Measurements from ENCODE around the gene ADAM23. TPM values are rescaled to one million over a fixed set of nuclear protein-coding genes. Genes with fewer than 3 reads are reported as not detected.

Gene ADAM23
- total and polyA plus RNA-seq, 2 experiments from 2014 or later = 11.8 to 15.9 TPM

DNA sequence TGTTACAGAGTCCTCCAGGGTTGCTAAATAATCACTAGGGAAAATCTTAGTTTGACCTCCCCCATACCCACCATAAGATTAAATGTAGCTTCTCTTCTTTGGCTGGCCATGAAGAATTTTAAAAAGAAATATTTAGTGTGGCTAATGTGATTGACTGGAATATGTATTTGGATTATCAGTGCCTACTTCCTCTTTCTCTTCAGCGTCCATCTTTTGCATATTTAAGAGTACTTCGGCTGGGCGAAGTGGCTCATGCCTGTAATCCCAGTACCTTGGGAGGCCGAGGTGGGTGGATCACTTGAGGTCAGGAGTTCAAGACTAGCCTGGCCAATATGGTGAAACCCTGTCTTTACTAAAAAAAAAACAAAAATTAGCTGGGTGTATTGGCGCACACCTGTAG lies 28.8 kb downstream of the ADAM23 start:
- H3K27ac Mint-ChIP-seq = no peak overlapping the region
- peaks cover 24% of the 10 kb centered on the region for H3K36me3 Mint-ChIP-seq (ENCODE audit: low read depth)
- no peak for DNase-seq (ENCODE audit: low spot score)
- Histone ChIP-seq H3K27me3 (ENCODE audit: insufficient read depth) (no peaks in the 10 kb centered on the region), H3K4me1 (ENCODE audit: insufficient read depth) (no peaks in the 10 kb centered on the region), H3K79me2 (replicated peaks; ENCODE audit: insufficient read depth) (no peaks in the 10 kb centered on the region), H4K20me1 (replicated peaks; ENCODE audit: insufficient read depth) (peaks cover 7% of the 10 kb centered on the region; the same call in 1 of the 2 replicates), H3K36me3 (ENCODE audit: insufficient read depth) (no peaks in the 10 kb centered on the region), H3F3A (replicated peaks; ENCODE audit: low read depth) (no peaks in the 10 kb centered on the region), H3K9me2 (ENCODE audit: insufficient read depth) (0 out of 2 replicates have a peak, but pooled peaks cover 2% of the 10 kb centered on the region), H2AFZ (no peak overlapping the region), H3K27ac (ENCODE audit: low read depth) (no peak overlapping the region), H3K4me2 (no peak overlapping the region), H3K4me3 (no peak overlapping the region)
- TF ChIP-seq, protein P1, sequence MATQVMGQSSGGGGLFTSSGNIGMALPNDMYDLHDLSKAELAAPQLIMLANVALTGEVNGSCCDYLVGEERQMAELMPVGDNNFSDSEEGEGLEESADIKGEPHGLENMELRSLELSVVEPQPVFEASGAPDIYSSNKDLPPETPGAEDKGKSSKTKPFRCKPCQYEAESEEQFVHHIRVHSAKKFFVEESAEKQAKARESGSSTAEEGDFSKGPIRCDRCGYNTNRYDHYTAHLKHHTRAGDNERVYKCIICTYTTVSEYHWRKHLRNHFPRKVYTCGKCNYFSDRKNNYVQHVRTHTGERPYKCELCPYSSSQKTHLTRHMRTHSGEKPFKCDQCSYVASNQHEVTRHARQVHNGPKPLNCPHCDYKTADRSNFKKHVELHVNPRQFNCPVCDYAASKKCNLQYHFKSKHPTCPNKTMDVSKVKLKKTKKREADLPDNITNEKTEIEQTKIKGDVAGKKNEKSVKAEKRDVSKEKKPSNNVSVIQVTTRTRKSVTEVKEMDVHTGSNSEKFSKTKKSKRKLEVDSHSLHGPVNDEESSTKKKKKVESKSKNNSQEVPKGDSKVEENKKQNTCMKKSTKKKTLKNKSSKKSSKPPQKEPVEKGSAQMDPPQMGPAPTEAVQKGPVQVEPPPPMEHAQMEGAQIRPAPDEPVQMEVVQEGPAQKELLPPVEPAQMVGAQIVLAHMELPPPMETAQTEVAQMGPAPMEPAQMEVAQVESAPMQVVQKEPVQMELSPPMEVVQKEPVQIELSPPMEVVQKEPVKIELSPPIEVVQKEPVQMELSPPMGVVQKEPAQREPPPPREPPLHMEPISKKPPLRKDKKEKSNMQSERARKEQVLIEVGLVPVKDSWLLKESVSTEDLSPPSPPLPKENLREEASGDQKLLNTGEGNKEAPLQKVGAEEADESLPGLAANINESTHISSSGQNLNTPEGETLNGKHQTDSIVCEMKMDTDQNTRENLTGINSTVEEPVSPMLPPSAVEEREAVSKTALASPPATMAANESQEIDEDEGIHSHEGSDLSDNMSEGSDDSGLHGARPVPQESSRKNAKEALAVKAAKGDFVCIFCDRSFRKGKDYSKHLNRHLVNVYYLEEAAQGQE (IDR thresholded peaks at IDR 0.05; ENCODE audit: unreplicated experiment) = no peak
- TF ChIP-seq POLR2AphosphoS5 (IDR thresholded peaks at IDR 0.05; ENCODE audit: low read depth) = no peak
- no peak for TF ChIP-seq CREB1 (CRISPR knock-in tag; IDR thresholded peaks at IDR 0.05; ENCODE audit: low read depth)
- TF ChIP-seq ZNF331 (CRISPR knock-in tag; IDR thresholded peaks at IDR 0.05; ENCODE audit: low read depth) = no peak
- no peak for TF ChIP-seq EZH2 (IDR thresholded peaks at IDR 0.05; ENCODE audit: low read depth, unreplicated experiment)
- no peak for TF ChIP-seq NANOG (IDR thresholded peaks at IDR 0.05; ENCODE audit: borderline replicate concordance)
- no peak for TF ChIP-seq ZNF462 (CRISPR knock-in tag; IDR thresholded peaks at IDR 0.05)
- no peak for TF ChIP-seq STAT1 (IDR thresholded peaks at IDR 0.05; ENCODE audit: unreplicated experiment)
- TF ChIP-seq EZH2phosphoT487 (IDR thresholded peaks at IDR 0.05; ENCODE audit: unreplicated experiment) = no peak
- TF ChIP-seq, protein P2, sequence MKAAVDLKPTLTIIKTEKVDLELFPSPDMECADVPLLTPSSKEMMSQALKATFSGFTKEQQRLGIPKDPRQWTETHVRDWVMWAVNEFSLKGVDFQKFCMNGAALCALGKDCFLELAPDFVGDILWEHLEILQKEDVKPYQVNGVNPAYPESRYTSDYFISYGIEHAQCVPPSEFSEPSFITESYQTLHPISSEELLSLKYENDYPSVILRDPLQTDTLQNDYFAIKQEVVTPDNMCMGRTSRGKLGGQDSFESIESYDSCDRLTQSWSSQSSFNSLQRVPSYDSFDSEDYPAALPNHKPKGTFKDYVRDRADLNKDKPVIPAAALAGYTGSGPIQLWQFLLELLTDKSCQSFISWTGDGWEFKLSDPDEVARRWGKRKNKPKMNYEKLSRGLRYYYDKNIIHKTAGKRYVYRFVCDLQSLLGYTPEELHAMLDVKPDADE (IDR thresholded peaks at IDR 0.05) = no peak
- no peak for TF ChIP-seq JUNB (IDR thresholded peaks at IDR 0.05; ENCODE audit: unreplicated experiment)
- no peak for TF ChIP-seq ZNF114 (CRISPR knock-in tag; IDR thresholded peaks at IDR 0.05)
- TF ChIP-seq, protein P3, sequence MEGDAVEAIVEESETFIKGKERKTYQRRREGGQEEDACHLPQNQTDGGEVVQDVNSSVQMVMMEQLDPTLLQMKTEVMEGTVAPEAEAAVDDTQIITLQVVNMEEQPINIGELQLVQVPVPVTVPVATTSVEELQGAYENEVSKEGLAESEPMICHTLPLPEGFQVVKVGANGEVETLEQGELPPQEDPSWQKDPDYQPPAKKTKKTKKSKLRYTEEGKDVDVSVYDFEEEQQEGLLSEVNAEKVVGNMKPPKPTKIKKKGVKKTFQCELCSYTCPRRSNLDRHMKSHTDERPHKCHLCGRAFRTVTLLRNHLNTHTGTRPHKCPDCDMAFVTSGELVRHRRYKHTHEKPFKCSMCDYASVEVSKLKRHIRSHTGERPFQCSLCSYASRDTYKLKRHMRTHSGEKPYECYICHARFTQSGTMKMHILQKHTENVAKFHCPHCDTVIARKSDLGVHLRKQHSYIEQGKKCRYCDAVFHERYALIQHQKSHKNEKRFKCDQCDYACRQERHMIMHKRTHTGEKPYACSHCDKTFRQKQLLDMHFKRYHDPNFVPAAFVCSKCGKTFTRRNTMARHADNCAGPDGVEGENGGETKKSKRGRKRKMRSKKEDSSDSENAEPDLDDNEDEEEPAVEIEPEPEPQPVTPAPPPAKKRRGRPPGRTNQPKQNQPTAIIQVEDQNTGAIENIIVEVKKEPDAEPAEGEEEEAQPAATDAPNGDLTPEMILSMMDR (conservative IDR thresholded peaks at IDR 0.05; ENCODE audit: low read depth in 2 of 2) = no peak
- no peaks in the 10 kb centered on the region for H3K27me3 Mint-ChIP-seq (ENCODE audit: insufficient read depth, low read depth, poor library complexity)
- peaks cover 15% of the 10 kb centered on the region for H3K9me3 Mint-ChIP-seq
- no peaks in the 10 kb centered on the region for H3K4me1 Mint-ChIP-seq
- H3K4me3 Mint-ChIP-seq = no peak overlapping the region
- ATAC-seq = no peak

All from GM23338 (cell line).